SU-DHL-6 (cell line): ENCODE results near the gene LTK.

Source experiments
- EZH2phosphoT487 ChIP-seq: fragments of 200-600 bp; sonication (generic), shearing (Covaris generic); conservative IDR thresholded peaks from 2 replicates; pipeline ENCODE4 v1.6.1; 2018; ENCODE audit warnings: mild to moderate bottlenecking, antibody characterized with exemption, low read length, moderate library complexity, mixed read lengths
- TF ChIP-seq, protein P1 (sequence below): fragments of 200-600 bp; sonication (generic); IDR thresholded peaks from one replicate; pipeline ENCODE4 v1.5.1; 2017; ENCODE audit warnings: antibody characterized with exemption, mild to moderate bottlenecking, low read length, moderate library complexity; ENCODE audit not compliant: insufficient read depth, poor library complexity, severe bottlenecking

DNA sequence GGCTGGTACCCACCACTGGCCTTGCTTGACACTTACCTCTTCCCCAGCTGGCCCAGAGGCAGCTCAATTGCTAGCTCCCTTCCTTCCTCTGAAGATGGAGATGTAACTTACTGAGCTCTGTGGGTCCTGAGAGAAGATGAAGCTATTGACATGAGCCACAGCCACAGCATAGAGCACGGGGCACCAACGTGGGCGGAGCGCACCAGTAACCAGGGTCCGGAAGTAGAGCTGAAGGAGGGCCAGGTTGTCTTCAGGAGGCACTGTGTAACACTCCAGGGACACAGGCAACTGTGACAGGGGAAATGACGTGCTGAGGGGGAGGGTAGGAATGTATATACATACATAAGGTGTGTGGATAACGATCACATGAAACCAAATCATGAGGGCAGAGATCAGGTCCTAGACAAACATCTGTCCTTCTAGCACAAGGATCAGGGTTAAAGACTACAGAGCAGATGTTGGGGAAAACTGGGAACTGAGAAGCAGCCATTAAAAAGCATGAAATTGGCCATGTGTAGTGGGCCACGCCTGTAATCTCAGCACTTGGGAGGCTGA lies 4.3 kb upstream of the LTK start:
- TF ChIP-seq EZH2phosphoT487 = no peak
- TF ChIP-seq, protein P1, sequence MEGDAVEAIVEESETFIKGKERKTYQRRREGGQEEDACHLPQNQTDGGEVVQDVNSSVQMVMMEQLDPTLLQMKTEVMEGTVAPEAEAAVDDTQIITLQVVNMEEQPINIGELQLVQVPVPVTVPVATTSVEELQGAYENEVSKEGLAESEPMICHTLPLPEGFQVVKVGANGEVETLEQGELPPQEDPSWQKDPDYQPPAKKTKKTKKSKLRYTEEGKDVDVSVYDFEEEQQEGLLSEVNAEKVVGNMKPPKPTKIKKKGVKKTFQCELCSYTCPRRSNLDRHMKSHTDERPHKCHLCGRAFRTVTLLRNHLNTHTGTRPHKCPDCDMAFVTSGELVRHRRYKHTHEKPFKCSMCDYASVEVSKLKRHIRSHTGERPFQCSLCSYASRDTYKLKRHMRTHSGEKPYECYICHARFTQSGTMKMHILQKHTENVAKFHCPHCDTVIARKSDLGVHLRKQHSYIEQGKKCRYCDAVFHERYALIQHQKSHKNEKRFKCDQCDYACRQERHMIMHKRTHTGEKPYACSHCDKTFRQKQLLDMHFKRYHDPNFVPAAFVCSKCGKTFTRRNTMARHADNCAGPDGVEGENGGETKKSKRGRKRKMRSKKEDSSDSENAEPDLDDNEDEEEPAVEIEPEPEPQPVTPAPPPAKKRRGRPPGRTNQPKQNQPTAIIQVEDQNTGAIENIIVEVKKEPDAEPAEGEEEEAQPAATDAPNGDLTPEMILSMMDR = no peak
